ENCODE data around the gene HECTD4.
"Not testable (repeated sequence)": the region's sequence is repeated elsewhere in the genome, so short reads cannot be mapped to it uniquely, and the experiment has no call there.

Gene HECTD4

GRCh38 chr12:112226768-112227167 lies 155.5 kb downstream of the HECTD4 start:
- TF ChIP-seq CTCF (conservative IDR thresholded peaks at IDR 0.05; ENCODE audit: control insufficient read depth, insufficient read depth, low read depth, low read length): no peak
- no peak for DNase-seq (ENCODE audit: low read depth)
- no peak overlapping the region for H3K4me3 ChIP-seq (ENCODE audit: control insufficient read depth, low read depth, low read length)

- not testable (repeated sequence) for DNase-seq (ENCODE audit: low read depth); H3K4me3 ChIP-seq (ENCODE audit: control insufficient read depth, low read depth, low read length)
Observed at GRCh38 chr12:112220628-112221027, 161.6 kb downstream of the HECTD4 start.

GRCh38 chr12:112219195-112219594 lies 163.0 kb downstream of the HECTD4 start:
- TF ChIP-seq CTCF (conservative IDR thresholded peaks at IDR 0.05; ENCODE audit: control insufficient read depth, insufficient read depth, low read depth, low read length): no peak
- DNase-seq (ENCODE audit: low read depth): peak; percentile 6
- no peak overlapping the region for H3K4me3 ChIP-seq (ENCODE audit: control insufficient read depth, low read depth, low read length)

- no peak overlapping the region for H3K4me3 ChIP-seq (ENCODE audit: control insufficient read depth, low read depth, low read length)
- peak; percentile 11 for DNase-seq (ENCODE audit: low read depth)
- no peak for TF ChIP-seq CTCF (conservative IDR thresholded peaks at IDR 0.05; ENCODE audit: control insufficient read depth, insufficient read depth, low read depth, low read length)
Observed at GRCh38 chr12:112218150-112218549, 164.1 kb downstream of the HECTD4 start.

- no peak overlapping the region for H3K4me3 ChIP-seq (ENCODE audit: control insufficient read depth, low read depth, low read length)
- TF ChIP-seq CTCF (conservative IDR thresholded peaks at IDR 0.05; ENCODE audit: control insufficient read depth, insufficient read depth, low read depth, low read length): no peak
- DNase-seq (ENCODE audit: low read depth): no peak
Observed at GRCh38 chr12:112217647-112218046, 164.6 kb downstream of the HECTD4 start.

- TF ChIP-seq CTCF (conservative IDR thresholded peaks at IDR 0.05; ENCODE audit: control insufficient read depth, insufficient read depth, low read depth, low read length): no peak
- no peak for DNase-seq (ENCODE audit: low read depth)
- no peak overlapping the region for H3K4me3 ChIP-seq (ENCODE audit: control insufficient read depth, low read depth, low read length)
Observed at GRCh38 chr12:112216223-112216622, 166.0 kb downstream of the HECTD4 start.

- TF ChIP-seq CTCF (conservative IDR thresholded peaks at IDR 0.05; ENCODE audit: control insufficient read depth, insufficient read depth, low read depth, low read length): no peak
- no peak for DNase-seq (ENCODE audit: low read depth)
Observed at GRCh38 chr12:112214064-112214463, 168.2 kb downstream of the HECTD4 start.

More at GRCh38 chr12:112214064-112214463, 168.2 kb downstream of the HECTD4 start:
- no peak overlapping the region for H3K4me3 ChIP-seq (ENCODE audit: control insufficient read depth, low read depth, low read length)

Measured in fibroblast of mammary gland (primary cell).